Kidney epithelial cell (primary cell): ENCODE results near the gene LIN7C. TPM values are rescaled to one million over a fixed set of nuclear protein-coding genes. Genes with fewer than 3 reads are reported as not detected.
"Not testable (repeated sequence)": the region's sequence is repeated elsewhere in the genome, so short reads cannot be mapped to it uniquely, and the experiment has no call there.

ENCODE experiments used
- DNase-seq: peaks from one replicate; pipeline ENCODE4 v3.0.0-alpha.2; 2010; ENCODE audit warnings: low read depth
- H3K27me3 ChIP-seq: 2 replicates; pipeline ENCODE4 v1.6.0; 2011; ENCODE audit warnings: low read length; ENCODE audit not compliant: control insufficient read depth, insufficient read depth
- H3K36me3 ChIP-seq: 2 replicates; pipeline ENCODE4 v1.5.1; 2011; ENCODE audit warnings: low read length; ENCODE audit not compliant: control insufficient read depth, insufficient read depth
- H3K4me3 ChIP-seq: 2 replicates; pipeline ENCODE4 v1.5.1; 2011; ENCODE audit warnings: low read depth, mild to moderate bottlenecking, control low read depth, low read length
- total RNA-seq: library from RNA; depleted of rRNA; stranded (reverse); fragments of >200 nt; gene quantifications from 2 replicates; pipeline ENCODE4 v1.2.3, GENCODE V29; 2015
- TF ChIP-seq, protein P1 (sequence below): IDR thresholded peaks from 2 replicates; pipeline ENCODE4 v1.5.1; 2011; ENCODE audit warnings: mild to moderate bottlenecking, moderate library complexity, low read length, control low read depth, inconsistent platforms; ENCODE audit not compliant: insufficient read depth, poor library complexity, severe bottlenecking

The LIN7C gene
- total RNA-seq, 1 donor from 2014 or later, result 41.4 TPM

DNA sequence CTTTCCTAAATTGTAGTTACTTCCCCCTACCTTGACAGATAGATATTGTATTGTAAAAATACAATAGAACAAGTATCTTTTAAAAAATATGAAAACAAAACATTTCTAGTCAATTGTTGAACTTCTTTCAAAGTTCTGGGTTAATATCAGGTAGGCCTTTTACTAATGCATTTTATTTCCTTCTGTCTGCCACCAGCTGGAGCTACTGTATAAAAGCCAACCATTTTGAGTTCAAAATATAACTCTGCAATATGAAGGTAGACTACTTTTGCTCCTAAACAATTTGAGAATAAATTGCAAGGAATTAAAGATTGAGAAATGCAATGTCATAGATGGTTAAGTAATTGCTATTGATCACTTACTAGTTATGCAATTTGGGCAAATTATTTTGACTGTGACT lies 22.1 kb upstream of the LIN7C start:
- TF ChIP-seq, protein P1, sequence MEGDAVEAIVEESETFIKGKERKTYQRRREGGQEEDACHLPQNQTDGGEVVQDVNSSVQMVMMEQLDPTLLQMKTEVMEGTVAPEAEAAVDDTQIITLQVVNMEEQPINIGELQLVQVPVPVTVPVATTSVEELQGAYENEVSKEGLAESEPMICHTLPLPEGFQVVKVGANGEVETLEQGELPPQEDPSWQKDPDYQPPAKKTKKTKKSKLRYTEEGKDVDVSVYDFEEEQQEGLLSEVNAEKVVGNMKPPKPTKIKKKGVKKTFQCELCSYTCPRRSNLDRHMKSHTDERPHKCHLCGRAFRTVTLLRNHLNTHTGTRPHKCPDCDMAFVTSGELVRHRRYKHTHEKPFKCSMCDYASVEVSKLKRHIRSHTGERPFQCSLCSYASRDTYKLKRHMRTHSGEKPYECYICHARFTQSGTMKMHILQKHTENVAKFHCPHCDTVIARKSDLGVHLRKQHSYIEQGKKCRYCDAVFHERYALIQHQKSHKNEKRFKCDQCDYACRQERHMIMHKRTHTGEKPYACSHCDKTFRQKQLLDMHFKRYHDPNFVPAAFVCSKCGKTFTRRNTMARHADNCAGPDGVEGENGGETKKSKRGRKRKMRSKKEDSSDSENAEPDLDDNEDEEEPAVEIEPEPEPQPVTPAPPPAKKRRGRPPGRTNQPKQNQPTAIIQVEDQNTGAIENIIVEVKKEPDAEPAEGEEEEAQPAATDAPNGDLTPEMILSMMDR, result no peak
- no peaks in the 10 kb centered on the region for H3K27me3 ChIP-seq
- DNase-seq, result no peak
- no peaks in the 10 kb centered on the region for H3K36me3 ChIP-seq
- no peak overlapping the region for H3K4me3 ChIP-seq

DNA sequence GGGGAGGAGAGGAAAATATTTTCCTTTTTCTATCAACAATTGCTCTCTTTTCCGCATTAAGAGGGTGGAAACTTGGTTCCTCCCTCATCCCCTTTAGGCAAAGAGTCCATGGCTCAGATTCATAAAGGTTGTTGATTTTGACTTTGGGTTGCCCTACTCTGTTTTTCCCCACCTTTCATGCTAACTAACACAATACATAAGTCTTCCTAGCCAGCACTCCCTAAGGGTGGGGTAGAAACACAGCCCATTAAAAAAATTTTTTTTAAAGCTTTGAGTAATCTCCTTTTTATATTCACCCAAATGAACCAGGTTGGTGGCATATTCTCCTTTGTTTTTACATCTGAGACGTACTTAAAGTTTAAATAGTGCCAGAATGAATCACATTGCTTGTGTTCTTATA lies 20.0 kb upstream of the LIN7C start:
- TF ChIP-seq, protein P1, result no peak
- Histone ChIP-seq H3K27me3 (no peaks in the 10 kb centered on the region), H3K36me3 (no peaks in the 10 kb centered on the region), H3K4me3 (no peak overlapping the region)
- DNase-seq, result no peak

DNA sequence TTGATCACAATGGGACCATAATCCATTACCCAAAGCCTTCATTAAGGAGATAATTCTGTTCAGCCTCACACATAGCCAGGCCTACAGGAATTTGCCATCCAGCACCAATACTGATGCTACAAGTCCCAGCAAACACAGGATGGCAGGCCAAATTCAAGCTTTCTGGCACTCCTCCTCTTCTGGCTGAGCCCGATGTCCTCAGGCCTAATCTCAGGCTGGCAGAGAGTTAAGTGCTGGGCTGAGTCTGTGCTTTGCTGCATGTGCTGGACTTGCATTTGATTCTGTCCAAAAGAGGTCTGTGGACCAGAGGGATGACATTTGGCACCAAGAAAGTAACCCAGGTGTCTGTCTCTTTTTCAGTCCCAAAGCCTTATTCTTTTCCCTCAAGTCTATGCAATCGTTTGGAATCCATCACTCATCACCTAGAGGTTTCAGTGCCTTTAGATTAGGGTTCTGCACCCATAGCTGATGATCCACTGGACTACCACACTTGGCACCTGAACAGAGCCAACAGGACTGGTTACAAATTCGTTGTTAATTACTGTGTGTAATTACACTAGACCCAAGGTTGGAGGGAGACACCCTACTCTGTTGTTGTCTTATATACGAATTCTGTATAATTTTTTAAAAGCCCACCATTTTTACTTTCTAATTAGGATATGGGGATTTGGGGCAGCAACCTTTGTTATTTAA lies 19.4 kb upstream of the LIN7C start:
- Histone ChIP-seq H3K27me3 (no peaks in the 10 kb centered on the region), H3K4me3 (no peak overlapping the region), H3K36me3 (no peaks in the 10 kb centered on the region)
- TF ChIP-seq, protein P1, result no peak
- DNase-seq, result no peak

DNA sequence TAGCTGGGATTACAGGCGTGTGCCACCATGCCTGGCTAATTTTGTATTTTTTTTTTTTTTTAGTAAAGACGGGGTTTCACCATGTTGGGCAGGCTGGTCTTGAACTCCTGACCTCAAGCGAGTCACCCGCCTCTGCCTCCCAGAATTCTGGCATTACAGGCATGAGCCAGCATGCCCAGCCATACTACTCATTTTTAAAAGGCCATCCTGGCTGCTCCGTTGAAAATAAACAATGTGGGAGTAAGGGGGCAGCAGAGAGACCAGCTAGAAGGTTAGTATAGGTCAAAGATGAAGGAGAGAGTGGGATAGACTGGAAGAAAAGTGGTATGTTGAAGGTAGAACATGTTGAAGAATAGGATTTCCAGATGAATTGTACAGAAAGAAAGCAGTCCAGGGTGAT lies 17.6 kb upstream of the LIN7C start:
- Histone ChIP-seq H3K27me3 (no peaks in the 10 kb centered on the region), H3K4me3 (no peak overlapping the region), H3K36me3 (no peaks in the 10 kb centered on the region)
- DNase-seq, result peak; percentile 10
- TF ChIP-seq, protein P1, result peak; percentile 33

DNA sequence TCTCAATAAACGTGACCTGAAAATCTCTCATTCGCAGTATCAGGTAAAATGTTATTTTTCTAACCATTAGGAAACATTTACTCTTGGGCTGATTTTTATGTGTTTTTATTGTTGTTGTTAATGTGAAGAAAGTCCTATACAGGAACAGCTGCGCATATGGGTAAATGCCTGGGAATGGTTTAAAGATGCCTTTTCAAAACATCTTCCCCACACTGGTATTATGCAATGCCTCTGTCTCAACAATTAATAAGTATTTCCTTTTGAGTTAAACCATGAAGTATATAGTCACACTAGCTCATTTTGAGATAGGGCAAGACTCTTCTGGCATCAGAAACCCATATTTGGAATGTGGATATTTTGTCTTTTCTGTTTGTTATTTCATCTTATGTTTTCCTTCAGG lies 13.7 kb upstream of the LIN7C start:
- Histone ChIP-seq H3K4me3 (no peak overlapping the region), H3K36me3 (no peaks in the 10 kb centered on the region), H3K27me3 (no peaks in the 10 kb centered on the region)
- TF ChIP-seq, protein P1, result no peak
- no peak for DNase-seq

DNA sequence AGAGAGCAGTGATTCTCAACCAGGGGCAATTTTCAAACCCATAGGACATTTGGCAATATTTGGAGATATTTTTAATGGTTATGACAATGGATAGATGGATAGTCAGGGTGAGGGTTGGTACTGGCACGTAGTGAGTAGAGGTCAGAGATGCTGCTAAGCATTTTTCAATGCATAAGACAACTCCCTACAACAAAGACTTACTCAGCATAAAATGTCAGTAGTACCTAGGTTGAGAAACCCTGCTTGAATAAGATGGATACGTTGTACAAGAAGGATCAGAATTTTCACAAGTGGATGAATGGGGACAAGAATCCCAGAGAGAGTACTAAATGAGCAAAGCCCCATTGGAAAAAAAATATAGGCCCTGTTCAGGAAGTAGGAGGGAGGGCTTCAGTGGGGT lies 11.9 kb upstream of the LIN7C start:
- no peak for DNase-seq
- H3K36me3 ChIP-seq, result no peaks in the 10 kb centered on the region
- no peaks in the 10 kb centered on the region for H3K27me3 ChIP-seq
- TF ChIP-seq, protein P1, result no peak
- H3K4me3 ChIP-seq, result no peak overlapping the region

DNA sequence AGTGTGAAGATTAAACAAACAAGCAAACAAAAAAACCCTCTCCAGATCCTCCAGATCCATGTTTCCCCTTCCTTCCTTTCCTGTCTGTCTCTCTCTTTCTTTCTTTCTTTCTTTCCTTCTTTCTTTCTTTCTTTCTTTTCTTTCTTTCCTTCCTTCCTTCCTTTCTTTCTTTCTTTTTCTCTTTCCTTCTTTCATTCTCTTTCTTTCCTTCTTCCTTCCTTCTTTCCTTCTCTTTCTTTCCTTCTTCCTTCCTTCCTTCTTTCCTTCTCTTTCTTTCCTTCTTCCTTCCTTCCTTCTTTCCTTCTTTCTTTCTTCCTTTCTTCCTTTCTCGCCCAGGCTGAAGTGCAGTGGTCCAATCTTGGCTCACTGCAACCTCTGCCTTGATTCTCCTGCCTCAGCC lies 10.9 kb upstream of the LIN7C start:
- H3K27me3 ChIP-seq, DNase-seq, H3K36me3 ChIP-seq, H3K4me3 ChIP-seq: not testable (repeated sequence)
